SK-N-SH (cell line): ENCODE results near the gene ALDOB.

Experiments used
- CTCF ChIP-seq: fragments of 200-600 bp; sonication (generic); IDR thresholded peaks from 2 replicates; pipeline ENCODE4 v1.6.1; 2017; ENCODE audit warnings: antibody characterized with exemption, mild to moderate bottlenecking, moderate library complexity
- EP300 ChIP-seq, 2 experiments: IDR thresholded peaks; 2 replicates each; pipeline versions ENCODE4 v1.4.0 to v1.6.1; 2012; ENCODE audit warnings: borderline replicate concordance in 1 of 2, low read depth in 1 of 2, low read length in 1 of 2
- EZH2phosphoT487 ChIP-seq: fragments of 200-600 bp; sonication (generic); IDR thresholded peaks from 2 replicates; pipeline ENCODE4 v1.6.1; 2017; ENCODE audit warnings: low read depth, mixed run types, mild to moderate bottlenecking, antibody characterized with exemption, moderate library complexity, borderline replicate concordance
- MAX ChIP-seq: IDR thresholded peaks from 2 replicates; pipeline ENCODE4 v1.4.0; 2012; ENCODE audit warnings: low read depth
- MEF2A ChIP-seq: IDR thresholded peaks from 2 replicates; pipeline ENCODE4 v1.4.0; 2012; ENCODE audit warnings: low read depth, borderline replicate concordance
- POLR2AphosphoS5 ChIP-seq: IDR thresholded peaks from 2 replicates; pipeline ENCODE4 v1.6.1; 2012; ENCODE audit warnings: low read depth, low read length
- RCOR1 ChIP-seq: fragments of 150-350 bp; IDR thresholded peaks from 2 replicates; pipeline ENCODE4 v1.6.1; 2017; ENCODE audit warnings: antibody characterized with exemption, low read length
- REST ChIP-seq: IDR thresholded peaks from 2 replicates; pipeline ENCODE4 v1.6.1; 2012; ENCODE audit warnings: mild to moderate bottlenecking, low read depth, low read length, moderate library complexity
- RFX5 ChIP-seq: IDR thresholded peaks from 2 replicates; pipeline ENCODE4 v1.6.1; 2012; ENCODE audit warnings: mild to moderate bottlenecking, improper control_type of control experiment, low read length
- SIN3A ChIP-seq: IDR thresholded peaks from 2 replicates; pipeline ENCODE4 v1.6.1; 2012; ENCODE audit warnings: low read depth, mild to moderate bottlenecking, low read length, moderate library complexity, borderline replicate concordance
- TAF1 ChIP-seq: IDR thresholded peaks from 2 replicates; pipeline ENCODE4 v1.6.1; 2012; ENCODE audit warnings: low read depth, mild to moderate bottlenecking, low read length, moderate library complexity, borderline replicate concordance
- TCF12 ChIP-seq: IDR thresholded peaks from 2 replicates; pipeline ENCODE4 v1.4.0; 2012
- TF ChIP-seq, protein P1 (sequence below): IDR thresholded peaks from 2 replicates; pipeline ENCODE4 v1.4.0; 2012; ENCODE audit warnings: low read depth, borderline replicate concordance

- TF ChIP-seq RCOR1 (no peak), CTCF (no peak), RFX5 (no peak), TAF1 (no peak), EP300 (IDR thresholded peaks at IDR 0.05; ENCODE audit: borderline replicate concordance in 1 of 2, low read depth in 1 of 2, low read length in 1 of 2) (no peak), POLR2AphosphoS5 (no peak), REST (no peak), SIN3A (no peak), MAX (no peak), MEF2A (no peak), EZH2phosphoT487 (no peak), TCF12 (no peak)
- TF ChIP-seq, protein P1, sequence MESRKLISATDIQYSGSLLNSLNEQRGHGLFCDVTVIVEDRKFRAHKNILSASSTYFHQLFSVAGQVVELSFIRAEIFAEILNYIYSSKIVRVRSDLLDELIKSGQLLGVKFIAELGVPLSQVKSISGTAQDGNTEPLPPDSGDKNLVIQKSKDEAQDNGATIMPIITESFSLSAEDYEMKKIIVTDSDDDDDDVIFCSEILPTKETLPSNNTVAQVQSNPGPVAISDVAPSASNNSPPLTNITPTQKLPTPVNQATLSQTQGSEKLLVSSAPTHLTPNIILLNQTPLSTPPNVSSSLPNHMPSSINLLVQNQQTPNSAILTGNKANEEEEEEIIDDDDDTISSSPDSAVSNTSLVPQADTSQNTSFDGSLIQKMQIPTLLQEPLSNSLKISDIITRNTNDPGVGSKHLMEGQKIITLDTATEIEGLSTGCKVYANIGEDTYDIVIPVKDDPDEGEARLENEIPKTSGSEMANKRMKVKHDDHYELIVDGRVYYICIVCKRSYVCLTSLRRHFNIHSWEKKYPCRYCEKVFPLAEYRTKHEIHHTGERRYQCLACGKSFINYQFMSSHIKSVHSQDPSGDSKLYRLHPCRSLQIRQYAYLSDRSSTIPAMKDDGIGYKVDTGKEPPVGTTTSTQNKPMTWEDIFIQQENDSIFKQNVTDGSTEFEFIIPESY: no peak
Observed at GRCh38 chr9:101460965-101461364, 25.4 kb upstream of the ALDOB start.
